K562 (cell line): ENCODE data around the gene GTF2H4. TPM values are rescaled to one million over a fixed set of nuclear protein-coding genes. Genes with fewer than 3 reads are reported as not detected.
A peak's percentile ranks its signal among the peaks of the same experiment; 100 is the strongest.

ENCODE experiments used
- AFF1 ChIP-seq, 2 experiments: fragments of 450-650 bp; IDR thresholded peaks; 2 replicates each; pipeline ENCODE4 v1.6.1; 2018; ENCODE audit warnings: mild to moderate bottlenecking in 2 of 2, low read depth in 1 of 2; ENCODE audit not compliant: partially characterized antibody in 2 of 2
- GTF2A2 ChIP-seq: IDR thresholded peaks from 2 replicates; pipeline ENCODE4 v1.6.1; 2016; ENCODE audit warnings: mild to moderate bottlenecking, missing genetic modification characterization, missing compliant biosample characterization
- HMG20B ChIP-seq: fragments of 250-450 bp; sonication (Bioruptor Pico); IDR thresholded peaks from 2 replicates; pipeline ENCODE4 v1.5.0; 2021; ENCODE audit warnings: mild to moderate bottlenecking
- OTX1 ChIP-seq: fragments of 450-650 bp; formaldehyde crosslinking; IDR thresholded peaks from 2 replicates; pipeline ENCODE4 v1.4.0; 2022; ENCODE audit warnings: mild to moderate bottlenecking
- PHTF2 ChIP-seq: fragments of 250-450 bp; sonication (Bioruptor Pico); IDR thresholded peaks from 2 replicates; pipeline ENCODE4 v1.5.0; 2021; ENCODE audit warnings: mild to moderate bottlenecking
- RBM25 ChIP-seq: fragments of 200-400 bp; formaldehyde crosslinking; IDR thresholded peaks from 2 replicates; pipeline ENCODE4 v1.6.1; 2018; ENCODE audit warnings: low read length, low read depth, moderate library complexity; ENCODE audit not compliant: severe bottlenecking
- RCOR1 ChIP-seq, 2 experiments: IDR thresholded peaks; 2 replicates each; pipeline ENCODE4 v1.6.1; 2012; ENCODE audit warnings: low read depth in 2 of 2, low read length in 2 of 2, borderline replicate concordance in 1 of 2, improper control_type of control experiment in 1 of 2
- SIRT6 ChIP-seq: IDR thresholded peaks from one replicate; pipeline ENCODE4 v1.6.1; 2012; ENCODE audit warnings: low read depth, mild to moderate bottlenecking, control low read depth, inconsistent platforms, low read length, moderate library complexity
- TCF7L2 ChIP-seq: fragments of 150-350 bp; IDR thresholded peaks from 2 replicates; pipeline ENCODE4 v1.6.1; 2016; ENCODE audit warnings: low read depth, mild to moderate bottlenecking, low read length, moderate library complexity
- TEAD2 ChIP-seq: fragments of 450-650 bp; IDR thresholded peaks from 2 replicates; pipeline ENCODE4 v1.6.1; 2016; ENCODE audit warnings: missing genetic modification characterization, control low read depth, missing compliant biosample characterization
- TSC22D4 ChIP-seq: fragments of 450-650 bp; IDR thresholded peaks from 2 replicates; pipeline ENCODE4 v1.6.1; 2016; ENCODE audit warnings: missing genetic modification characterization, missing biosample characterization, control low read depth
- ZNF239 ChIP-seq: fragments of 250-450 bp; sonication (Bioruptor Pico); IDR thresholded peaks from 2 replicates; pipeline ENCODE4 v1.4.0; 2020; ENCODE audit warnings: mild to moderate bottlenecking
- ZNF324 ChIP-seq: fragments of 250-450 bp; sonication (Bioruptor Pico); IDR thresholded peaks from 2 replicates; pipeline ENCODE4 v1.4.0; 2020; ENCODE audit warnings: mild to moderate bottlenecking
- ZNF347 ChIP-seq: fragments of 450-650 bp; formaldehyde crosslinking; IDR thresholded peaks from 2 replicates; pipeline ENCODE4 v1.4.0; 2020; ENCODE audit warnings: low read depth, mild to moderate bottlenecking, moderate library complexity
- ZNF444 ChIP-seq: fragments of 250-450 bp; sonication (Bioruptor Pico); IDR thresholded peaks from 2 replicates; pipeline ENCODE4 v1.4.0; 2020; ENCODE audit warnings: mild to moderate bottlenecking, moderate library complexity
- ZNF518B ChIP-seq: fragments of 250-450 bp; sonication (Bioruptor Pico); IDR thresholded peaks from 2 replicates; pipeline ENCODE4 v1.5.0; 2021; ENCODE audit warnings: mild to moderate bottlenecking, moderate library complexity
- ZNF584 ChIP-seq: fragments of 200-800 bp; sonication (Bioruptor generic); IDR thresholded peaks from 2 replicates; pipeline ENCODE4 v1.6.1; 2016; ENCODE audit warnings: low read depth, mild to moderate bottlenecking, missing genetic modification characterization, missing compliant biosample characterization
- ZNF644 ChIP-seq: fragments of 200-800 bp; sonication (Bioruptor generic); IDR thresholded peaks from 2 replicates; pipeline ENCODE4 v1.6.1; 2016; ENCODE audit warnings: low read depth, missing genetic modification characterization, missing compliant biosample characterization
- ZNF695 ChIP-seq: fragments of 450-650 bp; formaldehyde crosslinking; IDR thresholded peaks from 2 replicates; pipeline ENCODE4 v1.4.0; 2020; ENCODE audit warnings: mild to moderate bottlenecking, moderate library complexity
- ZNF699 ChIP-seq: fragments of 250-450 bp; sonication (Bioruptor Pico); IDR thresholded peaks from 2 replicates; pipeline ENCODE4 v1.8.0; 2021; ENCODE audit warnings: mild to moderate bottlenecking, moderate library complexity; ENCODE audit not compliant: insufficient replicate concordance
- polyA plus RNA-seq, 8 experiments: library from polyadenylated mRNA; depleted of rRNA in 4 of 8; stranded (reverse) in 5 of 8; unstranded in 3 of 8; fragments of >200 nt; fragmentation: Nextera tagmentation in 2 of 8; fragmentation: Illumina TruSeq in 1 of 8; extraction: Ambion mirVana in 2 of 8; extraction: Trizol in 1 of 8; gene quantifications; 2 replicates each; pipeline versions ENCODE4 v1.2.1 to v1.2.3, GENCODE V29; 2011 to 2014; ENCODE audit warnings: inconsistent platforms in 1 of 8, missing spikeins in 1 of 8
- total RNA-seq, 7 experiments: library from RNA; depleted of rRNA in 6 of 7; stranded (reverse); fragments of >200 nt in 6 of 7; fragmentation: Illumina TruSeq in 2 of 7; extraction: Trizol in 2 of 7; gene quantifications; 2 replicates each; pipeline versions ENCODE4 v1.2.1 to v1.2.3, GENCODE V29; 2011 to 2021; ENCODE audit warnings: low replicate concordance in 1 of 7
- TF ChIP-seq, protein P1 (sequence below): fragments of 450-650 bp; formaldehyde crosslinking; IDR thresholded peaks from 2 replicates; pipeline ENCODE4 v1.4.0; 2022; ENCODE audit warnings: missing genetic modification characterization

GTF2H4 gene
- total and polyA plus RNA-seq, 9 of the 15 experiments (the other 6 are each of a cell fraction or from before 2014, with no cell fraction given): 3.6 to 86.1 (median 39.6) TPM

GRCh38 chr6:30873137-30873640, 34.8 kb upstream of the GTF2H4 start (continued):
- TF ChIP-seq OTX1 (CRISPR knock-in tag): peak; percentile 25; the same call in 1 of the 2 replicates
- no peak for TF ChIP-seq SIRT6
- no peak; the same call in 1 of the 2 replicates for TF ChIP-seq TEAD2
- TF ChIP-seq ZNF347: no peak
- no peak for TF ChIP-seq ZNF239 (CRISPR knock-in tag)
- TF ChIP-seq GTF2A2: no peak
- no peak for TF ChIP-seq TCF7L2
- TF ChIP-seq PHTF2: no peak
- no peak for TF ChIP-seq HMG20B (CRISPR knock-in tag)
- TF ChIP-seq ZNF695: no peak
- TF ChIP-seq ZNF444 (CRISPR knock-in tag): no peak
- no peak for TF ChIP-seq TSC22D4 (tag)
- TF ChIP-seq ZNF584 (CRISPR knock-in tag): no peak
- TF ChIP-seq, protein P1, sequence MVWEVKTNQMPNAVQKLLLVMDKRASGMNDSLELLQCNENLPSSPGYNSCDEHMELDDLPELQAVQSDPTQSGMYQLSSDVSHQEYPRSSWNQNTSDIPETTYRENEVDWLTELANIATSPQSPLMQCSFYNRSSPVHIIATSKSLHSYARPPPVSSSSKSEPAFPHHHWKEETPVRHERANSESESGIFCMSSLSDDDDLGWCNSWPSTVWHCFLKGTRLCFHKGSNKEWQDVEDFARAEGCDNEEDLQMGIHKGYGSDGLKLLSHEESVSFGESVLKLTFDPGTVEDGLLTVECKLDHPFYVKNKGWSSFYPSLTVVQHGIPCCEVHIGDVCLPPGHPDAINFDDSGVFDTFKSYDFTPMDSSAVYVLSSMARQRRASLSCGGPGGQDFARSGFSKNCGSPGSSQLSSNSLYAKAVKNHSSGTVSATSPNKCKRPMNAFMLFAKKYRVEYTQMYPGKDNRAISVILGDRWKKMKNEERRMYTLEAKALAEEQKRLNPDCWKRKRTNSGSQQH (CRISPR knock-in tag): 0 out of 2 replicates have a peak, but pooled peaks have one; percentile 28
- TF ChIP-seq RBM25: no peak
- TF ChIP-seq ZNF699 (CRISPR knock-in tag): no peak
- TF ChIP-seq ZNF324 (CRISPR knock-in tag): no peak
- TF ChIP-seq ZNF518B (CRISPR knock-in tag): no peak
- TF ChIP-seq RCOR1 (IDR thresholded peaks at IDR 0.05; ENCODE audit: borderline replicate concordance in 1 of 2, low read depth in 2 of 2, low read length in 2 of 2): no peak
- TF ChIP-seq AFF1 (IDR thresholded peaks at IDR 0.05; ENCODE audit: low read depth in 1 of 2, partially characterized antibody in 2 of 2): peak in 1 of 2 experiments; percentile 1
- TF ChIP-seq ZNF644 (tag): peak; percentile 6; the same call in 1 of the 2 replicates
